NCI-H2081 treated with DMSO at 0.1 percent for 48 hours (cell line): ENCODE results near the gene USP19.
A peak's percentile ranks its signal among the peaks of the same experiment; 100 is the strongest.

Source experiments
- DNase-seq: peaks from one replicate; lab custom pipeline; 2025; lab: John Stamatoyannopoulos, UW

USP19 gene

GRCh38 chr3:49098910-49099630 is 21.6 kb downstream of the USP19 start:
- DNase-seq = no peak

- no peak for DNase-seq
Observed at GRCh38 chr3:49098429-49098828, 22.2 kb downstream of the USP19 start.

DNA sequence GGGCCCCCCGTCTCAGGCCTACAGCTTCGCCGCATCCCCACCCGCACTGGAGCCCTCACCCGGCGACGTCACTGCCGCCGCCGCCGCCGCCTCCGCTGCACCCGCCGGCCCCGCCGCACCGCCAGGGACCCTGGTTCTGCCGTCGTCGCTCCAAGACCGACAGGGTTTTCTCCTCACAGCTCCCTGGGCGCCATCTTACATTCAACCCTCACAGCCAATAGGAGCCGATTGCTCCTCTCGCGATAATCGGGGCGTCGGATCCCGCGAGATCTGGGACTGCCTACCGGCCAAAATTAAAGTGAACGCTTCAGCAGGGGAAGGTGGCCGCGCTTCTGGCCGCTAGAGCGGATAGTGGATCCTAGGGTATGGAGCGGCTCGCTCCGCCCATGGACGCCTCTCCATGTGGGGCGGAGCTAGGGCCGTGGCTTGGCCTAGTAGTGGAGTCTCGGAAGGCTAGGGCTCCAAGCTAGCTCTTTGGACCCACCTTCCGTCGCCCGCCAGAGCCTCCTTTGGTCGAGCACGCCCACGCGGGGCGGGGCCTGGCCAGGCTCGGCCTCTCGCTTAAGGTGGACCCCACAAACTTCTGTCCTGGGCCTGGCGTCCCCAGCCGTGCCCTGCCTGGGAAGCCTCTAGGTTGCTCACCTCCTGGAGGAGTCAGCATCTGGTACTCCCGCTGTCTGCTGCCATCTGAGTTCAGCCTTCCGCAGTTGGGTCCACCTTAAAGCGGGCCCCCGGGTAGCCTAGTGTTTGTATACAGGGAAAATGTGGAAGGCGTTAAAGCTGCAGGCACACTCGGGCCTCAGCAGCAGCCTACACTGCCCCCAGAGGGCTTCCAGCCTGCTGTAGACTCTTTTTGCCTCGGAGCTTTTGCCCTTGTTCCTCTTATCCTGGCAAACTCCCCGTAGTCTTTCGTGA is 26.5 kb downstream of the USP19 start, which contains the start of gene QRICH1:
QRICH1 (minus strand) TSS at position 219 of the 915 bp plus-strand sequence. CDS start 17,054 bp downstream, outside the sequence.
- peak; percentile 72 for DNase-seq

- peak; percentile 6 for DNase-seq
Observed at GRCh38 chr3:49092938-49093852, 27.4 kb downstream of the USP19 start.

DNA sequence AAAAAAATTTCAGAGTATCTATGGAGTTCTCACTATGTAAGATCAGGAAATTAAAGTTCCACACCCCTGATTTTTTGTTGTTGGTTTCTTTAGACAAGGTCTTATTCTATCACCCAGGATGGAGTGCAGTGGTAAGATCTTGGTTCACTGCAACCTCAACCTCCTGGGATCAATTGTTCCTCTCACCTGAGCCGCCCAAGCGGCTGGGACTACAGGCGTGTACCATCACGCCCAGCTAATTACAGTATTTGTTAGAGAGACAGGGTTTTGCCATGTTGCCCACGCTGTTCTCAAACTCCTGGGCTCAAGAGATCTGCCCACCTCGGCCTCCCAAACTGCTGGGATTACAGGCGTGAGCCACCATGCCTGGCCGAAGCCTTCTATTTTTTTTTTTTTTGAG is 39.2 kb downstream of the USP19 start:
- DNase-seq = no peak

- DNase-seq = no peak
Observed at GRCh38 chr3:49079270-49079669, 41.4 kb downstream of the USP19 start.

DNA sequence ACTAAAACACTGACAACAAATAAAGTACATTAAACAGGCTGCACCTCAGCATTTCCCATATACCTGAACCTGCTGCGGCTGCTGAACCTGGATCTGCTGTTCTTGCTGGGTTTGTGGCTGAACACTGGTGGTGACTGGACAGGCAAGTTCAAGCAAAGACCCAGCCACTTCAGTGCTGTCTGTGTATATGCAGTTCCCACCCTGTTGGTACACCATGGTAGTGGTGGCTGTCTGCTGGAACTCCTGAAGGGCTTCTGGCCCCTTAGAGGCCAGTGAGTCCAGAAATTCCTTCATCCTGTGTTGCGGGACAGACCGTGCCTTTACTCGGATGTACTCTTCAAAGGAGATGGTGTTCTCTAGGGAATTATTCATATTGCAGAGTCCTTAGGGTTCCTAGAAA is 44.0 kb downstream of the USP19 start:
- no peak for DNase-seq

GRCh38 chr3:49076116-49076515 is 44.5 kb downstream of the USP19 start:
- DNase-seq = no peak
